Retina (tissue), 1 donor: ENCODE data around the gene EPHB1.
"Not testable (repeated sequence)": the region's sequence is repeated elsewhere in the genome, so short reads cannot be mapped to it uniquely, and the experiment has no call there.

Experiments used
- DNase-seq: peaks from one replicate; pipeline ENCODE4 v3.0.0-alpha.2; 2016

Gene EPHB1

DNA sequence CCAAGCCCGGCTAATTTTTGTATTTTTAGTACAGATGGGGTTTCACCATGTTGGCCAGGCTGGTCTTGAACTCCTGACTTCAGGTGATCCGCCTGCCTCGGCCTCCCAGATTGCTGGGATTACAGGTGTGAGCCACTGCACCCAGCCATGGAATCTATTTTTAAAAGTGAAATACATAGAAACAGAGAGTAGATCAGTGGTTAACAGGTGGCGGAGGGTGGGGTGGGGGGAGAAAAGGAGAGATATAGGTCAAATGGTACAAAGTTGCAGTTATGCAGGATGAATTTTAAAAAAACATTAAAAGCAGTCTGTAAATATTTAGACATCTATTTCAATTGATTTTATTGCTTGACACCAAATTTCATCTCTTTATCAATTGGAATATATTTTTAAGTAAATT is 6.8 kb upstream of the EPHB1 start:
- not testable (repeated sequence) for DNase-seq

GRCh38 chr3:134790065-134790464 is 5.0 kb upstream of the EPHB1 start:
- no peak for DNase-seq

DNA sequence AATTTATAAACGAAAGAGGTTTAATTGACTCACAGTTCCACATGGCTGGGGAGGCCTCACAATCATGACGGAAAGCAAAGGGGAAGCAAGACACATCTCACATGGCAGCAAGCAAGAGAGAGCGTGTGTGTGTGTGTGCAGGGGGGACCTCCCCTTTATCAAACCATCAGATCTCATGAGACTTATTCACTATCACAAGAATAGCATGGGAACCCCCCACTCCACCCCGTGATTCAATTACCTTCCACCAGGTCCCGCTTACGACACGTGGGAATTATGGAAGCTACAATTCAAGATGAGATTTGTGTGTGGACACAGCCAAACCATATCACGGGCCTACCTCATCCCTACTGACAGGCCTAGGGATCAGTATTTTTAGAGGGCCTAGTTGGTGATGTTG is 3.1 kb upstream of the EPHB1 start:
- DNase-seq = no peak

DNA sequence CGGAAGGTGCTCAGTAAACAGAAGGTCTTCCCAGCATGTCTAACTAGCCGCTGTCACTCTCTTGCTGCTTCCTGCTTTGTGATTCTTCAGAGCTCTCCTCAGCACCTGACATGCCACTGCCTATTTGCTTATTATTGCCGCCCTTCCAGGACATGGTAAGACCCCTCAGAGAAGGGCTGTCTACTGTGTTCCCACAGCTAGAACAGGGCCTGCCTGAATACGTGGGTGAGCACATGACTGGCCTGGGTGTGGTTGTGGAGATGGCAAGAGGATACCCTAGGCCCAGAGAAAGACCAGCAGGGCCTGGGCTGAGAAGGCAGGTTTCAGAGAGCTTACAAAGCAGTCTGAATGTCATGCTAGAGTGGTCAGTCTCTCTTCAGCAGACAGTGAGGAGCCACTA is 2.4 kb upstream of the EPHB1 start:
- no peak for DNase-seq

DNA sequence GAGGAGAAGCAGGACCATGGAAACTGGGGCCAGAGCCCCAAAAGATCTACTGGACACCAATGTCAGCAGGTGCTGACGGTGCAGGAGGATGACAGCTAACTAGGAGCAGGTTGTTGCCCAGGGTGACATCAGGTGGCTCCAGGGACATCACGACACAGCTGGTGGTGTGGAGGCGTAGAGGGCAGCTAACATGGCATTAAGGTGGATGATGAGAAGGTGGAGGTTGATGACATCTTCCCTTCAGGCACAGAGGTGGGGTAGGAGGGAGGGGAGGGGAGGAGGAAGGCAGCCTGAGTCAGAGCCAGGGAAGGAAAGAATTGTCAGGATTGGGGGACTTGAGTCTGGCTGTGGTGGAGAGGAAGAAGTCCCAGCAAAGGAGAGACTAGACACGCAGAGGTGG is 1.5 kb upstream of the EPHB1 start:
- no peak for DNase-seq

DNA sequence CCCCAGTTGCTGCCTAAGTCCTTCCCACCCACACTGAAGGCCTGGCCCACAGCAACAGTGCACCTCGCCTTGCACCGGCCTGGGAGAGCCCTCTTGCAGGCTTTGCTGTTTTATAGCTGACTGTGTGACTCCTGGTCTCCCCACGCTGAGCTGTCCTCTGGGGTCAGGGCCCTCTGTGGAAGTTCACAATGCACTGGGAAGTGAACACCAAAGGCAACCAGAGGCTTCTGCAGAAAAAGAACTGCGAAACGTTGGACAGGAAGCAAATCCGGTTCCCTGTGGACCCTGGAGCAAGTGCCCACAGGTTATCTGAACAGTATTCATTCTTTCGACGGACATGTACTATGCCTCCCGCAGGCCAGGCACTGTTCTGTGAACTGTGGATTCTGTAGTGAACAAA is 737 bp upstream of the EPHB1 start:
- no peak for DNase-seq

DNA sequence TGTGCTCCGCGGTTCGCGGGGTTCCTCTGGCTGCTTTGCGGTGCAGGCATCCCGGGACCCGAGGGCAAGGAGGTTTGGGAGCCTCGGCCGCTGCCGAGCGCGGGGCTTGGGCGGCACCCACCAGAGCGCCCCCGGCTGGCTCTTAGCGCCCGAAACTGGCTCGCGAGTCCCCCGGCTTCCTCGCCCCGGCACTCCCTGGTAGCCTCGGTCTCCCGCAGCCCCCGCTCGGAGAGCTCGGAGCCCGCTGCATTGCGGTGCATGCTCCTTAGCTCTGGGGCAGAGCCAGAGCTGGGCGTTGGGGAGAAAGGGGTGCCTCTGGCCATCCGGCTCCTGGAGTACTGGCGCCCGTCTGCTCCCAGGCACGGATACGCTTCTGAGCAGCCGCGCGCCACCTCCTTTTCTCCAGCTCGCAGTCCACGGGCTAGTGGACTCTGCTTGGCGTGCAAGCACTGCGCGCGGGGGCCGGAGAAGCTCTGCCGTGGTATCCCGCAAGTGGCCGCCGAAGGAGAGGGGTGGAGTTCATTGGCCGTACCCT is 753 bp downstream of the EPHB1 start:
- DNase-seq = no peak

DNA sequence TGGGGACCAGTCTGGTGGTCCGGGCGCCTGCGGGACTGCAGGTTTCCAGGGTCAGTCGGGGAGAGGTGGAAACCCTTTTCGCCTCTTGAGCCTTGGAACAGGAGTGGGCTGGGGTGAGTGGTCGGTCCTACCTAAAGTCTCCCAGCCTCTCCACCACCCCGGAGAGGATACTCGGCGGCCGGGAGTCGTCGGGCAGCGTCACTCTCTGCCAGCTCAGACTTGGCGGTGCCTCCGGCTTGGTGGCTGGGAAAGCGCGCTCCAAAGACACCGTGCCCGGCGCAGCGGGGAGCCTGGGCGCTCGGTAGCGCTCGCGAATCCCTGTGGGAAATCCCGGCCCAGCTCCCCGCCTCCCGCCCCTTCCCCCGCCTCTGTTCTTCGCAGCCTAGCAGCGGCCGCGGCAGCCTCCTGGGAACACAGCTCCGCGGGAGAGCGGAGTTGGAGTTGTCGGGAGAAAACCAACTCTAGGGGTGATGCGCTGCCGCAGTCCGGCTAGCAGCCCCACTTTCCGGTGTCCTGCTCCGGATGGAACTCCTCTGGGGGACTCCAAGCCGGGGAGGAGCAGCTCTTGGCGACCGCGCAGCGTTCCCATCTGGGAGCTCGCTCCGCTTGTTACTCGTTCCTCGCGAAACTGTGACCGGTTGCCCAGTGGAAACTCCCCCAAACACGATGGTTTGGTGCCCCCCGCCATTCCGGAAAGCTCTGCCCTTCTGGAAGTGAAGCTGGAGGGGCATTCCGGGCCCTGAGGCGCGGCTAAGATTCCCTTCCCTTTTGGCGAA is 1.4 kb downstream of the EPHB1 start:
- DNase-seq = peak; percentile 81

- peak; percentile 76 for DNase-seq
Measured at GRCh38 chr3:134797057-134797740, 2.1 kb downstream of the EPHB1 start.

GRCh38 chr3:134797741-134798451 is 2.8 kb downstream of the EPHB1 start:
- peak; percentile 62 for DNase-seq

GRCh38 chr3:134798681-134799311 is 3.7 kb downstream of the EPHB1 start:
- no peak for DNase-seq

DNA sequence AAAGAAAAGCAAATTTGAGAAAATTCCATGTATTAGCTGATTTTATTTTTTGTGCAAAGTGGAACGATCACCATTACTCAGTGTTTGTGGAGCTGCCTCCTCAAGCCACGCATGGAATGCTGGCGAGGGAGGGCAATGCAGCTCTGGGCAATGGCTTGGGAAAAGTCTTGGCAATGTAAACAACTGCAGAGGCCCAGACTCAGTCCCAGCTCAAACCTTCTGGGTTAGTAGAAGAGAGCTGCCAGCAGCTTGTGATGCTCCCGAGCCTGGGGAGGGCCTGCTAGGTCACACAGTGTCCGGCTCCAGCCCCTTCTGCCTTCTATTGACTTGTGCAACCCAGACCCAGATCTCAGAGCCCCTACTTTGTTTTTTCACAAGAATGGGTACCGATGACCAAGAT is 4.3 kb downstream of the EPHB1 start:
- DNase-seq = no peak

- DNase-seq = no peak
Measured at GRCh38 chr3:134801204-134801958, 6.3 kb downstream of the EPHB1 start.

DNA sequence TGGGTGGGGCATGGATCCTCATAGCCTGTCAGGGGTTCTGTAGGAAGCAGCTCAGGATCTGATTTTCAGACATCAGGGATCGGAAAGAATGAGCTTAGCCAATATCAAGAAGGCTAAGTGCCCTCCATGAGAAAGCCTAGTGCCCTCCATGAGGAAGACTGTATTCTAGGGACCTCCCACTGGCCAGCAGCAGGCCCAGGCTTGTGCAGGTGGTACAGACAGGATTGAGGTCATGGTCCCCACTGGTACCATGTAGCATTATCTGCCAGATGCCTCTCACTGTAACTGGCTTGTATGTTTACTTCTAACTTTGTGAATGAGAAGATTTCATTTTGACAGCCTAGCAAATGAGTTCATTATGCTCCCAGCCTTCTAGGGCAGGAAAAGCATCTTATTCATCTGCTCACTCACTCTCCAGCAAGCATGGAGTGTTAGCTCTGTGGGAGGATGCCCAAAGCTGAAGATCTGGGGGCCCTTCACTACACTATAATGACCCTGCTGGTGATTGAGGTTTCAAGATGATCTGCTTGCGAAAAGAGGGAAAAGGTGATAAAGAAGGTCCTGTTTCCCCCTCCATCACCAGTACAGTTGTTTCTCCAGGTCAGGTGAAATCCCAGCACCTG is 7.5 kb downstream of the EPHB1 start:
- DNase-seq = no peak

GRCh38 chr3:134803051-134803505 is 8.0 kb downstream of the EPHB1 start:
- no peak for DNase-seq

GRCh38 chr3:134803652-134804051 is 8.6 kb downstream of the EPHB1 start:
- no peak for DNase-seq

- DNase-seq = no peak
Measured at GRCh38 chr3:134804508-134805480, 9.7 kb downstream of the EPHB1 start.

GRCh38 chr3:134807189-134807588 is 12.1 kb downstream of the EPHB1 start:
- no peak for DNase-seq

DNA sequence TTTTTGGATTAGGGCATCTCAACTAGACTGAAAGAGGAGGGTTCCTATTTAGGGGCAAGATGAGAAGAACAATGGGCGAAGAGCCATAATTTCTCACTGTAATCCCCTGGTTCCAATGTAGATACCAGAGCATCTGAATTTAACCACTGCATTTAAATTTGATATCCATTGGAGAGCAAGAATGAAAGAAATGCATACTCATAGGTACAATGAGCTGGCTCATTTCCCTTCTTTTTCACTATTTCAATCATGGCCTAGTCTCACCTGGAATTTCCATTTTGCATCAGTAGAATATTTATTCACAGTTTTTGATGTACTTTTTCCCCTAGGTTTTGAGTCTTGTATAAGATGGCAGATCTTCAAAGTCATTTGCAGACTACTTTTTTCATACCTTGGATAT is 13.8 kb downstream of the EPHB1 start:
- DNase-seq = no peak

GRCh38 chr3:134809427-134810051 is 14.5 kb downstream of the EPHB1 start:
- DNase-seq = no peak
